Effector CD8-positive, alpha-beta T cell (primary cell): ENCODE results near the gene PNPLA5.

Experiments used
- DNase-seq: peaks from one replicate; lab custom pipeline; 2025; lab: John Stamatoyannopoulos, UW

Gene PNPLA5

DNA sequence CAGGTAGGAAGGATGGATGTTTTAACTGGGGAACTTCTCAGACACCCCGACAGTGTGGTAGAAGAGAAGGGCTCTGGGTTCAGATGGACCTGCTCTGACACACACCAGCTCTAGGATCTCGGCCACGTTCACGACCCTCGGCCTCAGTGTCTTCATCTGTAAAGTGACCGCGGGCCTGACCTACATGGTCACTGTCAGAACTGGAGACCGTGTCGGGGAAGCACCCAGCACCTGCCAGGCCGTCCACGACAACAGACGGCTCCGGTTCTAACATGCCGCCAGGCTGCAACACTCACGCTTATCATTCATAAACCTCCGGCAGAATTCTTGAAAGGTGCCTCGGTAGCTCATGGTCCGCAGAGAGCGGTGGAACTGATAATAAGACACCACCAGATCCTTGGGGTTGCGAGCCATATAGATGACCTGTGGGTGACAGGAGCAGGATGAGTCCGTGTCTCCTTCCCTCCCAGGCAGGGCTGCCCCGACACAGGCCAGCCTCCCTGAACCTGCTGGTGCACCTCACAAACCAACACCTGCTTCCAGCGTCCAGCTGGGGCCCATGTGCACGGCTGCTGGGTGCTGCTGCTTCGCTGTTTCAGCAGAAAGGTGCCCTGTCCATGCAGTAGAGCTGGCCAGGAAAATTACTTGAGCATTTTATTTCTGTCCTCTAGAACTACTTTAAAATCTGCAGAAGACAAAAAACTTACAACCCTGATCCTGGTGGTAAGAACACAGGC lies 53.1 kb downstream of the PNPLA5 start:
- DNase-seq = no peak

DNA sequence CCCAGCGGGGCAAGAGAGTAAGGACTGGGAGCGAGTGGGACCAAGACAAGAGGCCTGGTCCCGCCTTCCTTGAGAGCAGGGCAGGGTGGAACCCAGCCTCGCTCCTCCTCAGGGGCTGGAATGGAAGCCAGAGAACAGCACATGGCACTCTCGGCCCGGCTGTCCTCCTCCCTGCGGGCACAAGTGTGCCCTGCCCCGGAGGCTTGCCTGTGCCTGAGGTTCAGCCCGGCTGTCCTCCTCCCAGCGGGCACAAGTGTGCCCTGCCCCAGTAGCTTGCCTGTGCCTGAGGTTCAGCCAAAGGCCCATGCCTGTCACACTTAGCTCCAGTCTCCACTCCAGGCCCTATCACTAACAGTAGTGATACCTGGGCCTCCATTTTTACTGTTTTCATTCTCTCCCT lies 53.7 kb downstream of the PNPLA5 start:
- no peak for DNase-seq

DNA sequence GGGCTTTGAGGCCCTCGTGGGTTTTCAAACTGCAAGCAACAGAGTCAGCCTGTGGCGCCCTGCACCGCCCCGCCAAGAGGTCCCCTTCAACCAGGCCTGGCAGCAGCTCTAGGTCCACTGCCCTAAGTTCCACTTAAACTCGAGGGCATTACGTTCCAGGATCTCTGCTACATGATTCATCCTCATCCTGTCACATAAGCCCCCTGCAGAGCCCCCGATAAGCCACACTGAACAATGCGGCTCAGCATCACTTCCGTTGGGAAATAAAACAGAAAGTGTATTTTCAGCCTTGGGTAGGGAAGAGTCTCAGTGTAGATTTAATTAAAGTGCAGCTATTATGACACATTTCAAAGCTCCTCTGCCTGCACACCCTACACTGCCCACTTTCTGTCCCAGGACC lies 54.1 kb downstream of the PNPLA5 start:
- no peak for DNase-seq

DNA sequence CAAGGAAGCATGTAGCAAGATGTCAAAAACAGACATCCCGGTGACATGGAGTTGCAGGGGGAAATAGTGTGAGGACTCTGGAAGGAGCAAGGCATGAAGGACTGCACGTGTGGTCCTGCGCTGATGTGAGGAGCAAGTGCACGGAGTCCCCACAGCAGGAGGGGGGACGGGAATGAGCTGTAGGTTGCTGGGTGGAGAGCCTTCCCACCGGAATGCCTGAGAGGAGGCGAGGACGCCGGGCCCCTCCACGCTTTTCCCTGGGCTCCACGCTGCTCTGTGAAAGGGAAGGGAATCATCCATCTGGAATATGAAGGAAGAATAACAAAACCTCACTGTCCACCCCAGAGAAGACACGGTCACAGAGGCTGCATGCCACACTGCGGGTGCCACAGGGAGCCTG lies 56.1 kb downstream of the PNPLA5 start:
- no peak for DNase-seq

DNA sequence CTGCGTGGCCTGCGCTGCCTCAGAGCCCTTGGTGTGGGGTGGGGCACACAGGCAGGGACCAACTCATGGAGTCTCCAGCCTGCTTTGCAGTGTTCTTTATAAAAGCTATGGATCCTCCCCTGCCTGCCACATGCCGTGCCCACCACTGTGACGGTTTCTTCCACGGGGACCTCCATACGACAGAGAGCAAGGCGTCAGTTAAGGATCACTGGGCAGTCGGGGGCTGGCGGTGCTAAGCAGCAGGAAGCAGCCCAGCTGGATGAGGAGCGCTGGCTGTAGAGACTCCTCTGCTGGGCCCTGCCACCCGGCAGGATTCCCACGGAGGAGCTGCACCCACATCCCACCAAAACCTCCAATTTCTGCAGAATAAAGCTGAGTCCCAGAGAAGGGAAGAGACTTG lies 56.6 kb downstream of the PNPLA5 start:
- DNase-seq = no peak

DNA sequence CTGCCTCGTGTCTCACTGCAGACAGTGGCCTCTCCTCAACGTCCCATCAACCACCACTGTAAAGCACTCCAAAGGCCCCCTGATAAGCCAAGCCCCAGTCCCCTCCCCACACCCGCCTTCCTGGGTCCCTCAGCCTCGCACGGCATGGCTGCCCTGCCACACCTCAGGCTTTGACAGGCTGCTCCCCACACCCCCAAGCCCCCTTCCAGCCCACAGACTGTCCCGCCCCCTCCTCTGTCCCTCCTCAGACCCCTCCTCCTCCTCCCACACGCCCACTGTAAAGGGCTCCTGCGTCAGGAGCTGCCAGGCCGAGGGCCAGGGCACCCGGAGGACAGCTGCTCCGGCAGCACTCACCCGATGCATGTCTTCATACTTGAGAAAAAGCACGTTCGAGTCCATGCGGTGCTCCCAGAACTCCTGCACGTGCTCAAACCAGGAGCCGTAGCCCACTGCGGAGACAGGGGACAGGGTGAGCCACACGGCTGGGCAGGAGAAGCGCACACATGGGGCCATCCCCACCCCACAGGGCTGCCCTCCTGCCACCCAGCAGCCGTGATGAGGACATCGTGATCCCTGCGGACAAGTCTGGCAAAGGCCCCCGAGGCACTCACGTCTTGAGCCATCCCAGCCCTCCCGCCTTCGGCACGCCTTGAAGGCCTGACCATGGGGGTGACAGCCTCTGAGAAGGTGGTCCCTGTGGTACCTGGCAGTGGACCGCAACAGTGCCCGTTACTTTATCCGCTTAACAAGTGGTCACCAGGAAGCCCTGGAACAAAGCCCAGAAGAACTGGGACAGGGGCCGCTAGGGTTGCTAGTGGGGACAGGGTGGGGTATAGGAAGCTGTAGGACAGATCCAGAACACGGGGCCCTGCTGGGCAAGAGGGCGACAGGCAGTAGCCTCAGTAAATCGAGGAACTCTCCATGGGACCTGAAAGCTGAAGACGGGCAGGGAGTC lies 58.2 kb downstream of the PNPLA5 start:
- no peak for DNase-seq

DNA sequence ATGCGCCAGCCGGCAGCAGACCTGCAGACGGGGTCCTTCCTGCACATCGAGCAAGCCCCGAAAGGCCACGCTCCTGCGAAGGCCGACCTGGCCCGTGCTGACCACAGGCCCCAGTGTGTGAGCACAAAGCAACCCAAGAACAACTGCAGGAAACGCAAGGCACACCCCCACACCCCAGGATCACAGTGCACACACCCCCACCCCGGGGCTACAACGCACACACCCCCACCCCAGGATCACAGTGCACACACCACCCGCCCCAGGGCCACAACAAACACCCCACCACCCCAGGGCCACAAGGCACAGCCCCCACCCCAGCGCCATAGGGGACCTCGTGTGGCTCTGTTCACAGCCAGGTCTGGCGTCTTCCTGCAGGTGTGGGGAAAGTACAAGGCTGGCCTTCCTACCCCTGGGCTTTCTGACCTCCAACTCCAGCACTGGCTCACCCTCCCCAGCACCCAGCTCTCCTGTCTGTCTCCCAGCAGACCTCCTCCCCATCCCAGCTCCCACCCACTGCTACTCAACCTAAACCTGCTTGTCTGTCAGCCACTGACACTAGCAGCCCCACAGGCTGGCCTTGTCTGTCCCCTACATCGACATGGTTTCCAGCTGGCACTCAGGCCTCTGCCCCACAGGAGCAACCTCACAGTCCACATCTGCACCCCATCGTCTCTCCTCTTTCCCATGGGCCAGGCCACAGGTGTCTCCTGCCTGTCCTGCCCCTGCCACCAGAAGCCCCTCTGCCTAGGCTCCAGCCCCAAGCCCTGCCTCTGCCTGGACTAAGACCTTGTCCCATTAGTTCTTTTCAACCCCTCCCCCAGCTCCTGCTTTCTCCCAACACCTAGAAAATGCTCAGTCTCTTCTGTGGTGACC lies 59.2 kb downstream of the PNPLA5 start:
- no peak for DNase-seq

DNA sequence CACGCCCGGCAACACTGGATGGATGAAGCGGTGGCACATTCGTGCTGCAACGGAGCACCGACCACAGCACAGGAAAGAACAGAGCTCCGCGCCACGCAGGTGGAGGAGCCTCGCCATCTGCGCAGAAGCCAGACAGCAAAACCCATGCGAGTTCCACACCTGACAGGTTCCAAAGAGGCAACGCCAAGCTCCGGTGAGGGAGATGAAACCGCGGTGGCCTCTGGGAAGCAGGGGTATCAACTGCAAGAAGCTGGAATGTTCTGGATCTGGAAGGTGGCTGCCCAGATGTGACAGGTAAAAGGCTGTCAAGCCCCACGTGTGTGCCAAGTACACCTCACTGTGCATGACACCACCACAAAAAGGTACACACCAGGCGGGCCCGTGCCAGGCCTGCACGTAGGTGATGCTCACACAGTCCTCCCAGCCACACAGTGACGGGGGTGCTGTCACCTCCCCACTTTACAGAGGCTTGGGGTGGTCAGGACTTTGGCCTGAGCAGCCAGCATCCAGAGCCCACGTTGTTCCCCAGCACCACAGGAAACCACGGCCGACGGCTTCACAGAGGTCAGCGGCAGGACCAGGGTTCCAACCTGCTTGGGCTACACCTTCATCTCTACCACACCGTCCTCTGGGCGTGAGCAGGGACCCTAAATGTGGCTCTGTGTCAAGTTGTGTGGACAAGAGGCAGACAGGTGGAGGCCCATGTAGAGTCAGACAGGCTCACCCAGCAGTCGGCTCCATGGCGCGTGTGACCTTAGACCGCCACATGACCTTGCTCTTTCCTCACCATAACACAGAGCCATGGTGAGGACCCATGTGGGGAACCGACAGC lies 60.0 kb downstream of the PNPLA5 start:
- no peak for DNase-seq

DNA sequence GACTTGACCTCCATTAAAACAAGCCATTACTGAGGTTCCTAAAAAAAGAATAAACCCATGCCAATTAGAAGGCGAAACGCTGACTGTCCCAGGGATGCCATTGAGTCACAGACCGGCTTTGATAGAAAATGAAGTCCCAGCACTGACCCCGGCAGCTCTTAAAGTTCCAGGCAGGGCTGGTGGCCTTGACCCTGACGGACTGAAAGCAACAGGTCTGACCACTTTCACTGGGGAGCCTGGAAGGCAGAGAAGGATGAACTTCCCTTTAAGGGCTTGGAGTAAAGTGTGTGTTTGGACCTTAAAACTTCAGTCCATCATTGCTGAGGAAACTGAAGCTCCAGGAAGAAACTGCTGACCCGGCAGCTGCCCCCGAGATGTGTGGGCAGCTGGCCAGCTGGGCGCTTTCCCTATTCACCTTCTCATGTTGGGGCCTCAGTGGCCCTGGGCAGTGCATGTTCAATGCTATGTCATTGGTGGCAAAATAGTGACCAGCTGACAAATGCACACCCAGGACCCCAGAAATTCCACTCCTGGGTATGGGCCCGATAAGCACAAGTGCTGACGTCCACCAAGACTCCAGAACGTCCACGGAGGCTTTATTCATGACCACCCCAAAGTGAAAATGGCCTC lies 60.8 kb downstream of the PNPLA5 start:
- no peak for DNase-seq

DNA sequence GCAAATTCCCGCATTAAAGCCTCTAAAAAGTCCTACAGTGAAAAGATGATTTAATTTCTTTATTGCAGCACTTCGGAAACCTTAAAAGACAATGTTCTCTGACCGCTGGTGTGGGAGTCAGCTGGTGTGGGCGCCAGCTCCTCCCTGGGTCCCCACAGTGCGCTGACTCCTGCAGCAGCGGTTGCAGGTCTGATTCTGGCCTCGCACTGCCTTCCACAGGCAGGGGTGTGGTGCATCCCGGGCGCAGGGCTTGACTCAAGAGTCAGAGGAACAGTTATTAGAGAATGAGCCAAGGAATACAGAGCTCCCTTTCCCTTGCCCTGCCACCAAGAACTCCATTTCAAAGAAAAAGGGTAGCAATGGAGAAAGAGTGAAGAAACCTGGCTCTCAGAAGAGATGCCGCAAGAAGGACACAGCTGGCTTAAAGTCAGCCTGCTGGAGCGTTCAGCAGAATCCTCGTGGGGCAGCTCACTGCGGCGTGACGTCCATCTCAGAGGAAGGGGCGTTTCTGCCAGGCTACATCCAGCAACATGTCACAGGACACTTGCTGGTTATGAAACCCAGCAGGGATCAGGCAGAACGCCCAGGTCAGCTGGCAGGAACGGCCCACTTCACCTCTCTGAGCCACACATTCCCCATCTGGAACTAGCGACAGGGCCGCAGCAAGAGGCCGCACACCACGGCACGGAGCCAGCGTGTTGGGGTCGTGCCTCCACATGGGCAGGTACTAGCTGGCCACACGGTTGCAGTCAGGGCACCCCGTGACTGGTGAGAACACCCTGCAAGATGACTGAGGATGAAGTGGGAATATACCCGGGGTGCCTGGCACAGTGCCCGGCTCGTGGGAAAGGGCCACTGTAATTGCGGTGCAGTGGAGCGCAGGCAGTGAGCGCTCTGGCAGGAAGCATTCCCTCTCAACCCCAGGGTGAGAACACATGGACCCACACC lies 61.6 kb downstream of the PNPLA5 start:
- DNase-seq = no peak
